ENCODE measurements around the gene MTERF4.

The MTERF4 gene

DNA sequence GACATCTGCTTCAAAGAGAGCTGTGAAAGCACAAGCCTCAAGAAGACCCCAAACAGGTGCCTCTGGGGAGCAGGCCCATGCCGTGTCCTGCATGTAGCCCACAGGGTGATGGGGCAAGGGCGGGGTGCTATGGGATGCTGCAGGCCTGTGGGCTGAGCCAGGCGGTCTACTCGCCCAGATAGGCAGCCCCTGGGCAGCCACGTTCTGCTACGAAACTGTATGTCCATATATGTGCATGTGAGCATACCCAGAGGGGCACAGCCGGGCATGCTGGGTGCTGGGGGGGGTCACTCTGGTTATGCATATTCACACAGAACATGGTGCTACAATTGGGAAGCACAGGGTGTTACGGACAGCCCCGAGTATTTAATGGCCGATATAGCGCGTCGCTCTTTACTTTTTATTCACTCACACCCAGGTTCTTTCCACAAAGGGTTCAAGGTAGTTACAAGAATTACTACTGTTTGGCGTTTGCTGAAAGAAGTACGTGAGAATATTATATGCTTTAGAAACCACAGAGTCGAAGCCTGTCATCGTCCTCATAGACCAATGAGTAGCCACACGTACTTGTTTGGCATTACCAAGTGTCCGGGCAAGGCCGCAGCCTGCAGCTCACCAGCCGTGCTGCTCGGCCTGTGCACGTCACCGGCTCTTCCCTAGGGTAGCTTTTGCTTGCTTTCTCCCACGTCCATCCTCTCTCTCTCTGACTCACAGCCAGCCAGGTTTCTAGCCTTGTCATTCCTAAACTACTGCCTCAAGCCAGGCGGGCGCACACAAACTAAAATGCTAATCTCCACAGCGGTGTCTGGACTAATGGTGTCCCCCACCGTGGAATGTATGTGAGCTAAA lies 14.4 kb downstream of the MTERF4 start:
- DNase-seq: no peak

DNA sequence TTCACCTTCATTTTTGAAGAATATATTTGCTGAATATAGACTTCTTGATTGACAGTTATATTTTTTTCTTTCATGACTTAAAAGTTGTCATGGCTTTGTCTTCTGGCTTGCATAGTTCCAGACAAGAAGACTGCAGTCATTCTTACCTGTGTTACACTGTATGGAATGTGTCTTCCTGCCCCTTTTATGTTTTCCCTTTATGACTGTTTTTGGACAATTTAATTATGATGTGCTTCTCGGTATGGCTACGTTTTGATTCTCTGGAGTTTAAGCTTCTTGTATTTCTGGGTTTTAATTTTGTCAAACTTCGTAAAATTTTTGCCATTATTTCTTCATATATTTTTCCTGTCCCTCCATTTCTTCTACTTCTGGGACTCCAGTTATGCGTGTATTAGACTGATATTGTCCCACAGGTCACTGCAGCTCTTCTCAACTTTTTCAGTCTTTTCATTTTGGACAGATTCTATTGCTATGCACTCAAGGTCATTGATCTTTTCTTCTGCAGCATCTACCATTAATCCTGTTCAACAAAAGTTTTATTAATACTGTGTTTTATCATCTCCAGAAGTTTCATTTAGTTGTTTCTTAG lies 17.1 kb downstream of the MTERF4 start:
- no peak for DNase-seq

DNA sequence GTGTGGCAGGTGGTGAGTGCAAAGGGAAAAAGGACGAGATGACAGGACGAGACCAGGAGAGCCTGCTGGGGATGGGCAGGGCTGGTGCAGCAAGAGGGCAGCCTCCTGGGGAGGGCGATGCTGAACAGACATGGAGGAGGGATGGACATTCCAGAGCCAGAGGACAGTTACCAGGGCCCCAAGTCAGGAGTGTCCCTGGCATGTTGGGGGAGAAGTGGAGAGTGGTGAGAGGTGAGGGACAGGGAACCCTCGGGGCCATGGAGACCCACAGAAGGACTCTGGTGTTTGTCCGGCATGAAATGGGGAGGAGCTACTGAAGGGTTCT lies 19.0 kb downstream of the MTERF4 start:
- no peak for DNase-seq

DNA sequence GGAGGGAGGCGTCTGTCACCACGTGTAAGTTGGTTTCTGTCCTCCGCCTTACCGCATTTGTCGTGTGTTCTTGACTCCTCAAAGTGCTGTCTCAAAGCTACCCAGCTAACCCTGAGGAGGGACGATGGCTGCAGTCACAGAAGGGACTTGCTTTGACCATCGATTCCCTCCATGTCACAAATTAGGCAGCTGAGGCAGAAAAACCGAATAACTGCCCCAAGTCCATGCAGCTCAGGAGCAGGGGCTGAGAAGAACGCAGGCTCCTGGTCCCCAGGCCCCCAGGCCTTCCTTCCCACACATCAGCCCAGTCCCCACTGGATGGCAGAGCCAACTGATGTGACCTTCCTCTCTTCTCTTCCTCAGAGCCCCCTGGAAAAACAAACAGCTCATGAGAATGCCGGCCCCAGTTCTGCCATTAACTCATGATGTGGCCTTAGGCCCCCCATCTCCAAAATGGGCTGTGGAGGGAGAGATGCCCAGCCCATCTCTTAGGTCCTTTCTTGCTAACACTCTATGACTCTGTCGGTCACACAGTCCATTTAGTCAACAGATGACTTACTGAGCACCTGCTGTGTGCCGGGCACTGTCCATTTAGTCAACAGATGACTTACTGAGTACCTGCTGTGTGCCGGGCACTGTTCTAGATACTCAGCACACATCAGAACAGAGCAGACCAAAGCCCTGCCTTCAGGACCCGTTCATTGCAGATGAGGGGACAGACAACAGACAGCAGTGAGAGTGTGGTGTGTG lies 19.6 kb downstream of the MTERF4 start:
- no peak for DNase-seq

DNA sequence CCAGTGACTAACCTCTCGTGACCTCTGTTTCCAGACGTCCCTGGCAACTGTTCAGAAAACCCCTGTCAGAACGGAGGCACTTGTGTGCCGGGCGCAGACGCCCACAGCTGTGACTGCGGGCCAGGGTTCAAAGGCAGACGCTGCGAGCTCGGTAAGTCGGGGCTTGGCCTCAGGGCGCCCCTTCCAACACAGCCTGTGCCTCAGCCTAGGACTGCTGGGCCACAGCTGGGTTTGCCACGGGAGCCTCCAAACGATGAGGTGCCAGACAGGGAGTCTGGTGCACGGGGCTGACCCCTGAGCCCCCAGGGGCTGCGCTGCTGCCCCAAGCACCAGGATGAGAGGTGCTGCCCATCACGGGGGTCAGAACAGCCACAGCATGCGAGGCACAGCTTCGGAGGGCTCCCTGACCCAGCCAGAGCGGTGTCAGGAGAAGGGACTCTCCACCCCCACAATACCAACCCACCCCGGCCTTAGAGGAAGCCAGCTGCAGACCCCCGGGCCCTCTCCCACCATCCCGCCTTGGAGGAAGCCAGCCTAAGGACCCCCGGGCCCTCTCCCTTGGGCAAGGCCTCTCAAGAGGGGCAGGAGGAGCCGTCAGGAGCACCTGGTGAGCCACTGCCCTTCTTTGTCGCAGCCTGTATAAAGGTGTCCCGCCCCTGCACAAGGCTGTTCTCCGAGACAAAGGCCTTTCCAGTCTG lies 20.3 kb downstream of the MTERF4 start:
- no peak for DNase-seq

DNA sequence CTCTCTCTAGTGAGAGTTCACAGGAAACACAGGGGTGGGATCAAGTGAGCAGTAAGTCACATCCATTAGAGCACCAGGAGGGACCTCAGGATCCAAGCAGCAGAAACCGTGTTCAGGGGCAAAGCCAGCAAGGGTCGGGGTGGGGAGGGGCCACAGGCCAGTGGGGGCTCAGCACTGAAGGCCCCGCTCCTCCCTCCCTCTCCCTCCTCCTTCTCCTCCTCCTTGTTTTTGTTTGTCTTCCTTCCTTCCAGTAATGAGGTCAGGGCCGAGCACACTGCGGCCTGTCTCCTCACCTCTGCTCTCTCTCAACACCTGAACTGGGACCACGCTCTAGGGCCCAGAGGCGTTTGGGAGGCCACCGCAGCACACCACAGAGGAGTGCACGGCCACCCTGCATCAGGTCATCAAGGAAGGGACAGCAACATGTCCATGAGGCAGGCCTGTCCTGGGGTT lies 20.9 kb downstream of the MTERF4 start:
- DNase-seq: no peak

DNA sequence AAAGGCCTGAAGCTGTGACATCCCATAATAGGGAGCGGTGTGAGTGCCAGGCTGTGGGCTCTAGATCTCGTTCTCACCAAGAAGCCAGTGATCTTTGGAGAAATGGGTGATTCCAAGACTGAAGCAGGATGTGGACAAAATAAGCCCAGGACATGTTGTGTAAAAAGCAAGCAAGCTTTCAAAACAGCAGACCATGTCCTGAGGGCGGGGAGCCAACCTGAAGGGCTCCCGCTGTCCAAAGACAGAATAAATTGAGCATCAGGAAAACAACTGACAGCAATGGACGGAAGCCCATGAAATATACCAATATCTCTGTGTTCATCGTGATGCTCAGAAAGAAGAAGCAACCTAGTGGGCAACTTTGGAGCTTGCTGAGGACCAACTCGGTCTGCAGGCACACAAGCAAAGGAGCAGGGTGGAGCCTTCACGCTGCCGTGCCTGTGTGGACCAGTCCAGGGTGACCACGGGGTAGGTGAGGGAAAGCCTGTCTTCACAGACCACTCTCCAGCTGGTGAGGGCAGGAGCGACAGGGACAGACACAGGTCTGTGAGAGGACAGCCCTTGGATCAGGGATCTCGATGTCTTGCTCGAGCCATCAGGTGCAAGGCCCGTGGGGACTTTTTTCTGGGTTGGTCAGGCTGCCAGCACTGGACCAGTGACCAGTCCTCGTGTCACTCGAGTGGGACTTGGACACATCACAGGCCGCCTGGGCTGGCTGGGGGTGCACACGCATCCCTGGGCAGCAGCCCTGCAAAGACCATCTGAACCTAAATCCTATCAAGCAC lies 21.5 kb downstream of the MTERF4 start:
- no peak for DNase-seq

DNA sequence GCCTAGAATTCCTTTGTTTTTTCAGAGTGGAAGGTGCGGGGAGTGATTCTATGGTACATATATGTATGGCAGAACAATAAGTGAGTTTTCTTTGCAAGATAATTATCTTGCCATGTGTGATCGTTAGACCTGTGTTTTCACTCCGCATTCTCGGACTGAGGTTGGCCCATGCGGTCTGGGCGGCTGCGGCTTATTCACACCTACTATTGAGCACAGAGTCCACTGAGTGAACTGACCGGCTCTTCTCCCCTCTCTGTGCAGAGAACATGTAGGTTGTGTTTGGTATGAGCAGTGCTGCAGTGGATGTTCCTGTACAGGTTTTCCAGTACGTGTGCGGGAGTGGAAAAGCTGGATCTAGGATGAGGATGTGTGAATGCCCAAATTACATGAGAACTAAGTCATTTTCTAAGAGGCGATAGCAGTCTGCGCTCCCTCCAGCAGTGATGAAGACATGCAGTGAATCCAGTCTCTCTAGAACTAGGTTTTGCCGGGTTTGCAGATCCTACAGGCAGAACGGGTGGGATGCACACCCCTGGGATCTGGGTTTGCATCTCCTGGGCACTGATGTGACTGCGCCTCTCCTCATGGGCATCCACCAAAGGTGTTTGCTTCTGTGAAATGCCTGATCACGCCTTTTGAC lies 27.1 kb downstream of the MTERF4 start:
- no peak for DNase-seq

DNA sequence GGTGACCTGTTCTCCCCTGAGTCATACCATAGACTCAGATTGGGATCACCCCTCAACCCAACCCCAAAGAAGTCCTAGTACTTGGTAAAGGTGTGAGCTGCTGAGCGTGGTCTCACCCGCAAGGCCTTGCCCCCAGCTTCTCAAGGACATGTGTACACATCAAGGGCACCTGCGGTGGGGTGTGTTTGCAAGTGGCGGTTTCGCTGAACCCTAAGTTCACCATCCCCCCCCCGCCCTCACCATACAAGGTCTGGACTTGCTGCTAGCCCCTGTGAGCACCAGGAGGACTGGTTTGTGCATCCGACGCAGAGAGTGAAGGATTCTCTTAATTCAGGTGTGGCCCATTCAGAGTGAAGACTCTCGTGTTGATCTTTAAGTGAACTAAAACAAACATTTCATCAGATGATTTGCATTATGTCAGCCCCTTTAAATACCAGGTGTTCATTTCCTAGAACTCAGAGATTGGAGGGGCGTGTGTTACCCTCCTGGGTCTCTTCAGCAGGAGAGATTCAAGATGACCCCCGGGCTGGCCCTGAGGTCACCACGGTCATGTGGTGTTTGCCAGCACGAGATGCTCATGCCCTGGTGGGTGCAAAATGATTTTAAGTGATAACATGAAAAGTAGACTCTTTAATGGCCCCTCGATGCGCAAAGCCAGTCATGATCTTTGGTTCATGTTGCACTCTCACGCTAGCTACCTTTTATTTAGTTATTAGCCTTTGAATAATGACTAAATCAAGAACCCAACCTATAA lies 27.8 kb downstream of the MTERF4 start:
- no peak for DNase-seq

DNA sequence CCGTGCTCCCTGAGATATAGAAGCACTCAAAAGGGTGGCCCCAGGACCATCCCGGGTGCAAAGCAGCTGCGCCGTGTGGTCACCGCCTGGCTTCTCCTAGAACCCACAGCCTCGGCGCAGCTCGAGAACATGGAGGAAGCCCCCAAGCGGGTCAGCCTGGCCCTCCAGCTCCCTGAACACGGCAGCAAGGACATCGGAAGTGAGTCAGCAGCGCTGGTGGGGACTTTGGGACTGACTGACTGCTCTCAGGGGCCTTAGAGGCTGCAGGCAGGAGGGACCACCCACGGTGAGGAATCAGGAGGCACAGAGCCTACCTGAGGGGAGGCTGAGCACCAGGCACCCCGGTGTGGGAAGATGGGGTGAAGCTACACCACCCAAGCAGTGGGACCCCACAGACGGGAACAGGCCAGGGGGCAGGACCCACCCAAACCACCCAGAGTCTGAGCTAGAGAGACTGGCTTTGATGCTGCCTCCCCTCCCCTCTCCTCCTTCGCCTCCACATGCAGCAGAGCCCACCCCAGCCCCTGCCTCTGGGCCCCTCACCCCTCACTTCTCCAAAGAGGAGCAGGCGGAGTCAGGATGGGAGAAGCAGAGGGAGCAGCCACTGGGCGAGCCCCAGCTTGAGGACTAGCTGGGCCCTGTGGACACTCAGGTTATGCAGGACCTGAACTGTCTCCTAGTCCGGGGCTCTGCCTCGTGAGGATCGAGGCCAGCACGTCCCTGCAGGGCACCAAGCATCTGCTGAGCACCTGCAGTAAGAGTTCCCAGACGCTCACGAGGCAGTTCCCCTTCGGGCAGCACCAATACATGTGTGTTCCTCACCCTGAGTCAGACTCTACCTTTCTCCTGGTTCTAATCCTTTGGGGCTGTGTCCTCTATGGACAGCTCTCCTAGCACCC lies 28.7 kb downstream of the MTERF4 start:
- DNase-seq: no peak

DNA sequence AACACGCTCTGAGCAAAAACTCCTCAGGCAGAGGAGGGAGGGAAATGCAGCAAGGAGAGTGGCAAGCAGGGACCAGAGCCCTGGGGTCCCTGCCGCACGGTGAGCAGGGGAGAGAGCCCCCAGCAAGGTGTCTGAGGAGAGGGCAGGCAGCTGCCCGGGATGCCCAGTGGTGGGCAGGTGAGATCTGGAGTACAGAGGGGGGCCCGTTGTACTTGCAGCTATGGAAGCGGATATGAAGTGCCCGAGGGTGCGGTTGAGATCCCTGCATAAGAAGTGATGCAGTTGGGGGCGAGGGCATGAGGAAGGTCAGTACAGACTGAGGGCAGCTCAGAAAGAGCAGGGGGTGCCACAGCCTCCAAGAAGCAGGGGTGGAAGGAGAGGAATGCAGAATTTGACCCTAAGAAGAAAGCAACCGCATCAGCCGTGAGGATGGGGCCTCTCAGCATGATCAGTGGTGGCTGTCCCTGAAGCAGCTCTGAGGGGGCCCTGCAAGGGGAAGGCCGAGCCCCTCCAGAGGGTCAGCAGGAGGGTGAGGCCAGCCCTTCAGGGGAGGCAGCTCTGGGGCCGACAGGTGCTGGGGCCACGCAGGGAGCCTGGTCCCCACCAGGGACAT lies 29.4 kb downstream of the MTERF4 start:
- no peak for DNase-seq

DNA sequence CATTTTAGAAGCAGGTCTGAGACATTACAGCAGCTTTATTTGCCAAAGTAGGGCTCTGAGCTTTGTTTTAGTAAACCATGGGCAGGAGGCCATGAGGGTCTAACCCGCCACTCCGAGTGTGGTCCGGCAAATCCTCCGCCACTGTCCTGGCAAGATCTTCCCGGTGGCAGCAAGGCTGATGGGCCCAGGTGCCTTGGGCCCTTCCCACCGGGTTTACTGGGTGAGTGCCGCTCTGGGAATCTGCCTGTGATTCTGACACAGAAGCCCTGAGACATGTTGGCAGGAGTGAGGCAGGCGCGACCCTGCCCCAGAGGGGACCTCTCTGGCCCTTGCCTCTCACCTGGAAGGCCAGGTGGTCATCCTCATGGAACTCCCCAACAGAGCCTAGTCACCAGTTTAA lies 29.9 kb downstream of the MTERF4 start:
- DNase-seq: no peak

DNA sequence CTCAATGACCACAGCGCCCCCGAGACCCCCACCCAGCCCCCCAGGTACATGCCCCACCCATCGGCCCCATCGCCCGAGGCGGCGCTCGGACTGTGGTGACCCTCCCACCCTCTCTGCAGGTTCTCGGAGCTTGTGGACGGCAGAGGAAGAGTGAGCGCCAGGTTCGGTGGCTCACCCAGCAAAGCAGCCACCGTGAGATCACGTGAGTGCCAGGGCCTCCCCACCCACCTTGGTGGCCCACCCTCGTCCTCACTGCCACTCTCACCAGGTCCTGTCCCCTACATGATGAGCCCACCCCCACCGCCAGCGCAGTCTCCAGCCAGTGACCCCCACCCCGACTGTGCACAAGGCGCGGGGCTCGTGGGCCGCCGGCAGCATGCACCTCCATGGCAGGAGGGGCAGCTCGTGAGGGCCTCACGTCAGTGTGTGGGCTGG lies 30.4 kb downstream of the MTERF4 start:
- DNase-seq: no peak

DNA sequence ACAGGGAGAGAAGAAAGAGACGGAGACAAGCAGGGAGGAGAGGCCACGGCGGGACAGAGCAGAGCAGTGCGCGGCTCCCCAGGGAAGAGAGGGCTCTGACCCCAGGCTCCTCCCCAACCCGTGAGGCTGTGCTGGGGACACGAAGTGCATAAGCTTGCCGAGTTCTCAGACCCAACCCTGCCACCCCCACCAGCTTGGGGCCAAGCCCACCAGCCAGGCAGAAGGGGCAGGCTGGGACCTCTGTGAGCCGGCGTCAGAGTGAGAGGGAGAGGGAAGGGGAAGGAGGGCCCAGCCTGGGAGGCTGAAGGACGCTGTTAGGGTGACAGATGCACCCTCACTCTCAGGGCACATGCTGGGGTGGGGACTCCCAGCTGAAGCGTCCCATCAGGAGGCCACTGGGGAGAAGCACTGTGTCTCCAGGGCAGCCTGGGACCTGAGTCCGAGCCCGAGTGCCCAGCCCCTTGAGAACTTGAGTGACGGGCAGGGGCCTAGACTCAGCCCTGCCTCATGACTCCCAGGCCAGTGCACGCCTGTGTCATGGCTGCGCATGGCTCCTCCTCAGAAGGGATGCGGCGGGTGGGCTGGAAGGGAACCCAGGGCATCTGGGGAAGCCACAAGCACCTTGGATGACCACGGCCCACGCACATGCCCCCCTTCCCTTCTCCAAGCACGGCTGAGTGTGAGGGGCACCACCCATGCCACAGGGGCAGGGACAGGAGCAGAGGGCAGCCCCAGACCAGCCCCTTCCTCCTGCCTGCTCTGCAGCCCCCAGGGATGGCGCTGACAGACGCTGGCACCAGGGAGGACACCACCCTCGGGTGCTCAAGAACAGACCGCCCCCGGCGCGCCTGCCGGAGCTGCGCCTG lies 31.0 kb downstream of the MTERF4 start:
- DNase-seq: no peak

DNA sequence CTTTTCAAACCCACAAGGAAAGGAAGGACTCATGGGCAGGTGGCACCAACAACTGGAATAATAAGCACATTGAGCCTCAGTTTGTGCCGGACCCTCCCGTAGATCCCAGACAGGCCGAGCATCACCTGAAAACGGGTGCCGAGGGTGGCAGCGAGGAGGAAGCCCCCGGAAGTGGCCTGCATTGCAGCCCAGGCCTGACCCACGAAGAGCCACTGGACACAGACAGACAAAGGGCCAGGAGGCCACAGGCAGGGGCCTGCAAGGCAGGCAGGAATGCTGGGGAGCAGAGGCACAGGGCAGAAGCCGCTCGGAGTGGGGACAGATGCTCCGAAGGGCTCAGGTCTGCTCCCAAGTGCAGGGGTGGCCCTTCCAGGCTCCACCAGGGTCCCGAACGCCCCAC lies 31.7 kb downstream of the MTERF4 start:
- DNase-seq: no peak

DNA sequence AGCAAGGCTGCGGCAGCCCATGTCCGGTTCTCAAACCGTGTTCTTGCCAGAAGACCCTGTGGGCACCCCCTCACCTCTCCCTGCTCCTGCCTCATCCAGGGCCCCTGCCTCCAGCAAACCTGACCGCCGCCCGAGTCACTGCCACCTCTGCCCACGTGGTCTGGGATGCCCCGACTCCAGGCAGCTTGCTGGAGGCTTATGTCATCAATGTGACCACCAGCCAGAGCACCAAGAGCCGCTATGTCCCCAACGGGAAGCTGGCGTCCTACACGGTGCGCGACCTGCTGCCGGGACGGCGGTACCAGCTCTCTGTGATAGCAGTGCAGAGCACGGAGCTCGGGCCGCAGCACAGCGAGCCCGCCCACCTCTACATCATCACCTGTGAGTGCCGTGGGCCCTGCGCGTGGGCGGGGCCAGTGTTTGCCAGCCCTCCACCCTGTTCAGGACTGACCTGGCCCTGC lies 32.2 kb downstream of the MTERF4 start:
- DNase-seq: no peak

DNA sequence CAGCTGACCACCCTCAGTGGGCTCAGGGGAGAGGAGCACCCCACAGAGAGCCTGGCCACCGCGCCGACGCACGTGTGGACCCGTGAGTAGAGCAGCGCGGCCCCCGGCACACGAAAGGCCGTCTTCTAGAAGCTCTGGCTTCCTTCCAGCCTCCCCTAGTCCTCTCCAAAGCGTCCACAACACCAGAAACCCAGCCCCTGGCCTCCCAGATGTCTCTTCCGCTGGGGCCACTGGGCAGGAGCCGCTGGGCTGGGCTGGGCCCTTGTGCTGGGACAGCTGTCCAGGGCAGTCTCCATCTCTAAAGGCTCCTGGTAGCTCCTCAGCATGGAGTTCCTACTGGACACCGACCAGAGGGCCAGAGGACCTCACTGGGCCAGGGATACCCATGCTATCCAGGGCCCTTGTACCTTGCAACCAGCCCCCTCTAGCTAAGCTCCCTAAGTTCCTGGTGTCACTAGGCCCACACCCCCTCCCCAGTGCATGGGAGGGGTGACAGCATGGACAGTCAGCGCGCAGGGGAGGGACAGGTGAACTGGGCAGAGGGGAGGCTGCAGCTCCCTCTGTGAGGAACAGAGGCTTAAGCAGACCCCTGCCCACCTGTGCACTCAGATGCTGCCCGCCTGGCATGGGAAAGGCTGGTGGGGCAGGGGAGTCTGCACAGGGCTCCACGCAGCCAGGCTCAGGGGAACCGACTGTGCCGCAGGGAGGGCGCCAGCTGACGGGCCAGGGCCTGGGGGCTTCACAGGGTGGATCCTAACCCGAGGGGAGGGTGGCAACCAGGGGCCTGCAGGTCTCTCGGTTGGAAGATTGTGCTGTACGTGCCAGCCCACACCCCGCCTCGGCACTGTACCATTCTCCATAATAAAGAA lies 32.9 kb downstream of the MTERF4 start:
- no peak for DNase-seq
